Tibial nerve (tissue), 4 donors: ENCODE data around the gene COL4A6.

Experiments
- CTCF ChIP-seq, 5 experiments: fragments of 200-600 bp in 3 of 5; fragments of 450-650 bp in 2 of 5; sonication (generic) in 3 of 5; IDR thresholded peaks; one replicate each; pipeline ENCODE4 v1.5.1; 2016 to 2019; ENCODE audit warnings: antibody characterized with exemption in 5 of 5, mild to moderate bottlenecking in 3 of 5, moderate library complexity in 2 of 5
- EP300 ChIP-seq, 2 donors: sonication (generic); formaldehyde crosslinking; IDR thresholded peaks; one replicate each; pipeline ENCODE4 v1.6.1; 2017; ENCODE audit warnings: antibody characterized with exemption in 2 of 2, mild to moderate bottlenecking in 1 of 2
- POLR2A ChIP-seq, 2 donors: fragments of 450-650 bp; IDR thresholded peaks; one replicate each; pipeline ENCODE4 v1.6.1; 2017; ENCODE audit warnings: antibody characterized with exemption in 2 of 2, mild to moderate bottlenecking in 2 of 2, moderate library complexity in 2 of 2

DNA sequence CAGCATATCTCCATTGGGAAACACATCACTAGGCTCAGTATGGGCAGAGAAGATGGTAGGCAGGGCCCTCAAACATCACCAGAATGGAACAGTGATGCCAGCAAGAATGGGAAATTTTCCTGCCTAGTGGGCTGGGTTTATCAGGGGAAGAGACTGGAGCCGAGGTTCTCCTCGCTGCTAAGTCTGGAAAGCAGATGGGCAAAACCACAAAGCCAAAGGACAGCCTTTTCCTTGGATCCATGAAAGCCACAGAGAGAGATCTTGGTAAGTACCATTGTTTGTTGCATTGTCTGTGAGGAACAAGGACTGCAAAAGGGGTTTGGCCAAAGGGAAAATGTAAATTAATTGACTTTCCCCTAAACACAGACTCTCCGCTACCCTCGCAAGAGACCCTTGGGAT lies 266.6 kb downstream of the COL4A6 start:
- TF ChIP-seq EP300 (IDR thresholded peaks at IDR 0.05) (no peak), CTCF (IDR thresholded peaks at IDR 0.05) (no peak), POLR2A (IDR thresholded peaks at IDR 0.05) (no peak)
